ENCODE results near the gene TNS1. TPM values are rescaled to one million over a fixed set of nuclear protein-coding genes. Genes with fewer than 3 reads are reported as not detected.

TNS1 gene
- total RNA-seq, 1 experiment from 2014 or later, result 4.5 TPM

GRCh38 chr2:217997510-217997909, 5.3 kb downstream of the TNS1 start:
- Mint-ChIP-seq H3K27ac (no peak overlapping the region), H3K4me1 (peaks cover 26% of the 10 kb centered on the region), H3K4me3 (no peak overlapping the region), H3K9me3 (no peaks in the 10 kb centered on the region), H3K36me3 (no peaks in the 10 kb centered on the region), H3K27me3 (ENCODE audit: low read depth) (peaks cover 4% of the 10 kb centered on the region; the same call in 1 of the 2 replicates)
- ATAC-seq (no peak), DNase-seq (ENCODE audit: low spot score) (no peak)
- POLR2A ChIA-PET, result no interaction called here
- CTCF ChIA-PET, result interaction anchor here (1.3 to 4.6 kb wide), 2 partner anchors 36 to 50 kb away, joined by 3 to 65 read pairs; no protein-coding TSS in a partner anchor
- TF ChIP-seq TEAD4 (CRISPR knock-in tag; IDR thresholded peaks at IDR 0.05) (no peak), ZNF425 (CRISPR knock-in tag; conservative IDR thresholded peaks at IDR 0.05) (no peak), NR2C2 (CRISPR knock-in tag; IDR thresholded peaks at IDR 0.05) (no peak), ETV6 (CRISPR knock-in tag; IDR thresholded peaks at IDR 0.05) (no peak), USF2 (CRISPR knock-in tag; IDR thresholded peaks at IDR 0.05) (no peak)

GRCh38 chr2:217996361-217996760, 6.4 kb downstream of the TNS1 start:
- Mint-ChIP-seq H3K27ac (no peak overlapping the region), H3K27me3 (ENCODE audit: low read depth) (peaks cover 4% of the 10 kb centered on the region; the same call in 1 of the 2 replicates), H3K4me1 (peaks cover 16% of the 10 kb centered on the region), H3K9me3 (no peaks in the 10 kb centered on the region), H3K4me3 (no peak overlapping the region), H3K36me3 (no peaks in the 10 kb centered on the region)
- ChIA-PET CTCF (interaction anchor here (0.8 to 4.9 kb wide), 7 partner anchors 15 to 208 kb away, joined by 3 to 158 read pairs (median 3); no protein-coding TSS in a partner anchor), POLR2A (no interaction called here)
- DNase-seq (ENCODE audit: low spot score) (no peak), ATAC-seq (no peak)
- TF ChIP-seq CDX4 (CRISPR knock-in tag; IDR thresholded peaks at IDR 0.05; ENCODE audit: borderline replicate concordance) (no peak), SP1 (CRISPR knock-in tag; conservative IDR thresholded peaks at IDR 0.05) (no peak), USF2 (CRISPR knock-in tag; IDR thresholded peaks at IDR 0.05) (no peak), ZNF138 (CRISPR knock-in tag; conservative IDR thresholded peaks at IDR 0.05) (no peak), JAZF1 (CRISPR knock-in tag; IDR thresholded peaks at IDR 0.05) (no peak), ZNF317 (CRISPR knock-in tag; IDR thresholded peaks at IDR 0.05; ENCODE audit: borderline replicate concordance, low read depth) (no peak), E2F5 (CRISPR knock-in tag; IDR thresholded peaks at IDR 0.05) (no peak), NR2C2 (CRISPR knock-in tag; IDR thresholded peaks at IDR 0.05) (no peak), FOXK1 (CRISPR knock-in tag; IDR thresholded peaks at IDR 0.05) (no peak), ZSCAN18 (CRISPR knock-in tag; IDR thresholded peaks at IDR 0.05) (no peak), SOX15 (CRISPR knock-in tag; IDR thresholded peaks at IDR 0.05) (no peak), ATF2 (CRISPR knock-in tag; IDR thresholded peaks at IDR 0.05; ENCODE audit: borderline replicate concordance, low read depth) (no peak), PREB (CRISPR knock-in tag; IDR thresholded peaks at IDR 0.05; ENCODE audit: borderline replicate concordance) (no peak), MXD4 (CRISPR knock-in tag; IDR thresholded peaks at IDR 0.05; ENCODE audit: borderline replicate concordance) (no peak), ZNF532 (CRISPR knock-in tag; IDR thresholded peaks at IDR 0.05; ENCODE audit: borderline replicate concordance) (no peak)

All from WTC11 (cell line).